GDM1 (cell line): Measurements from ENCODE around the gene FOXN3.

Experiments
- DNase-seq: peaks from one replicate; lab custom pipeline; 2025; lab: John Stamatoyannopoulos, UW

The FOXN3 gene

DNA sequence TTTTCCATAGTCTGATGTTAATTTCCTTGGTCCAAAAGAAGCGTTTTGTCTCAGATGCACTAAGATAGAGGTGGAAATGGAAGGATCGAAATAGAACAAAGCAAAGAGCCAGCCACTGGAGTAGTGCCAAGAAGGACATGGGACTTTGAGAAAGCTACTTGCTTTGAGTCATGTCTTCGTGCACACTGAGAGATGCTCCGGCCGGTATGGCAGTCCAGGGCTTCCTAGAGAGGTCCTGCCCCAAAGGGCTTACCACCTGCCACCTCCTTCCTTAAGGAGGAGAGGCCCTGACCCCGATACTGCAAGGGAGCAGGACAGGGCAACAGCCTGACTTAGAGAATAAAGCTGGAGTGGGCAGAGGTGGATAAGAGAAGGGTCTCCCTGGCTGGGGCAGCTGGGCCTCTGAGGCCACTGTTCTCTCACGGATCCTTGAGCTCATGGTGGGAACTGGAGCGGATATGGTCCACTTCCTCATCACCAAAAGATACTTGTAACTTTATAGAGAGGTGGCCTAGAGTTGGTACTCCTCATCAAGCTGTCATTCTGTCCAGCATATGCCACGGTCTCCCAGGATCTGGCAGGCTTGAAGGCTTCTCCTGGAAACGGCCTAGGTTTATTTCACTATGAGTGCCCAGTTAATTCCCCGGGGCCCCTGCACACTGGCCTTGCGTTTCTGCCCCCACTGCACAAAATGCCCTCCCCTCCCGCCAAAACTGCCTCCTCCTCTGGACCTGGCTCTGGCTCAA is 57.4 kb downstream of the FOXN3 start:
- DNase-seq = no peak

DNA sequence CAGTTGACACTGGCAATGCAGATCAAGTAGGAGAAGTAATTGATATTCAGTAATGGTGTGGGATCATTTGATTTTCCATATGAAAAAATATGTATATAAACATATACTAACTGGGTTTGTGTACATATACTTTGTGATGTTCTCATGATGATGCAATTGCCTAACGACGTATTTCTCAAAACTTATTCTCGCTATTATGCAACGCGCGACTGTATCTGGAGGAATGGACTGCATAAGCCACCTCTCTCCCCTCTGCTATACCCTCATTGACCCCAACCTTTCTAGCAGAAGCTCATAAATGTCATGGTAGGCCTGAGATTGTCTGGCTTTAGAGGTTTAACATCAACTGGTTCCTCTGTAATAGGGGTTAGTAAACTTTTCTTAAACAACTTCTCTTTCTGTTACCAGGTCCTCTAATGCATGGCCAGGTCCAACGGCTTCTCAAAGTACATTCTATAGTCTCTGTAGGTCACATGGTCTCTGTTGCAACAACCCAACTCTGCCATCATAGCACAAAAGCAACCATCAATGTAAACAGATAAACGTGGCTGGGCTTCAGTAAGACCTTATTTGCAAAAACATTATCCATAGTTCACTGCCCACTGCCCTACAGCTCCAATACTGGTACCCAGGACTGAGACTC is 59.3 kb downstream of the FOXN3 start:
- DNase-seq = no peak

DNA sequence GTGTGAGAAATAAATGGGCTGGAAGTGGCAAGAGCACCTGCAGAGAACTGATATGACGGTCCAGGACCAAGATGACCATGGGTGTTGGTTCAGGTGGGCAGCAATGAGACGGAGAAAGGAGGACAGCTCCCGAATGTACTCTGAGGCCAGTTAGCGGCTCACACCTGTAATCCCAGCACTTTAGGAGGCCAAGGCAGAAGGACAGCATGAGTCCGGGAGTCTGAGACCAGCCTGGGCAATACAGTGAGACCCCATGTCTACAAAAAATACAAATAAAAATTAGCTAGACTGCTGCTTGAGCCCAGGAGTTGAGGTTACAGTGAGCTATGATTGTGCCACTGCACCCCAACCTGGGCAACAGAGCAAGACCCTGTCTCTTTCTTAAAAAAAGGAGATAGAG is 60.1 kb downstream of the FOXN3 start:
- DNase-seq = no peak

DNA sequence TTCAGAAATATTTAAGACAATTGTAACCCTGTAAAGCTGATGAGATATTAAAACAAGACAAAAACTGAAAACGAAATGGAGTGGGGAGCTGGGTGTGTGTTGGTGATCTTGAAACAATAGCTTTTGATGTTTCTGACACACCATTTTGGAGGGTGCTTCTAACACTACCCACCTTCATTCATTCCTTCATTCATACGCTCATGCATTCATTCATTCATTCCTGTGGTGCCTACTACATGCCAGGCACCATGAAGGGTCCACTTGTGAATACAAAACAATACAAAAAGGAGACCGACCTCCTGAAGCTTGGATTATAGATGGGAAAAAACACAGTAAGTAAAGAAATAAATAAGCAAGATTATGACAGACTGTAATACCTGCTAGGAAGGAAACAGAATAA is 60.5 kb downstream of the FOXN3 start:
- DNase-seq = no peak

DNA sequence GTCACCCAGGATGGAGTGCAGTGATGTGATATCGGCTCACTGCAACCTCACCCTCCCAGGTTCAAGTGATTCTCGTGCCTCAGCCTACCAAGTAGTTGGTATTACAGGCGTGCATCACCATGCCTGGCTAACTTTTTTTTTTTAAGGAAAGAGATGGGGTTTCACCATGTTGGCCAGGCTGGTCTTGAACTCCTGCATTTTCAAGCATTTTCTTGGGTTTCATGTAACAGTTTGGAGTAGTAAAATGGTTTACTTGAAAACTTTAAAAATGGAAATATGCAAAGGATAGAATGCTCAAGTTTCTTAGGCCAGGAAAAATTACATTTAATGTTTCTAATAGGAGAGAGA is 63.3 kb downstream of the FOXN3 start:
- DNase-seq = no peak

DNA sequence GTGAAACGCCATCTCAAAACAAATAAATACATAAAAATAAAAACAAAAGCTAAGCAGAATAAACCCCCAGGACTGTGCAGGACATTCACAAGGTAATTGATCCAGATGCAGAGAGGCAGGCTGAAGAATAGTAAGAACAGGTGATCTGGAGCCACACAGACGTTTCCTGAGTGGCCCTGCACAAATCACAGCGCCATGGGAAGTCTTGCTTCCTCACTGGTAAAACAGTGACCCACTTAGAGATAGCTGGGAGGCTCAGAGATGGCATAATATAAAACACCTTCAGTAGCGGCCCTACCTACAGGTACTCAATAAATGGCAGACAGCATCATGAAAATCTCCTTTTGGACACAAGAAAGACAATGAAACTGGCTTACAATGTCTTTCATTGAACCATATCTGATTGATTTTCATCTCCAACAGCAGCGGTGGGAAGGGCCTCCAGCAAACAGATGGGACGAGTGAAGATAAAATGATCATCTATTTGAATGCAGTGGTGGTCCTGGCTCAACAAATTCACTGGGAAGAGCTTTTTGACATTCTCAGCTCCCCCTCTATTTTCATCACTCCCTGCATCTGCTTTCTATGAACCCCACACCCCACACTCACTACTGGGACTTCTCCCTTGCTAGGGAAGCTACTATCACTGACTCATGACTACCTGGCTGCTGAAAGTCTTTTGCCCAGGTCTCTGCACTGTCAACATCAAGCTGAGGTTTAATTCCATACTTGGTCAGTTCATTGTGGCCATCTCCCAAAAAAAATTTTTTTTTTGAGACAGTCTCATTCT is 63.9 kb downstream of the FOXN3 start:
- DNase-seq = no peak

DNA sequence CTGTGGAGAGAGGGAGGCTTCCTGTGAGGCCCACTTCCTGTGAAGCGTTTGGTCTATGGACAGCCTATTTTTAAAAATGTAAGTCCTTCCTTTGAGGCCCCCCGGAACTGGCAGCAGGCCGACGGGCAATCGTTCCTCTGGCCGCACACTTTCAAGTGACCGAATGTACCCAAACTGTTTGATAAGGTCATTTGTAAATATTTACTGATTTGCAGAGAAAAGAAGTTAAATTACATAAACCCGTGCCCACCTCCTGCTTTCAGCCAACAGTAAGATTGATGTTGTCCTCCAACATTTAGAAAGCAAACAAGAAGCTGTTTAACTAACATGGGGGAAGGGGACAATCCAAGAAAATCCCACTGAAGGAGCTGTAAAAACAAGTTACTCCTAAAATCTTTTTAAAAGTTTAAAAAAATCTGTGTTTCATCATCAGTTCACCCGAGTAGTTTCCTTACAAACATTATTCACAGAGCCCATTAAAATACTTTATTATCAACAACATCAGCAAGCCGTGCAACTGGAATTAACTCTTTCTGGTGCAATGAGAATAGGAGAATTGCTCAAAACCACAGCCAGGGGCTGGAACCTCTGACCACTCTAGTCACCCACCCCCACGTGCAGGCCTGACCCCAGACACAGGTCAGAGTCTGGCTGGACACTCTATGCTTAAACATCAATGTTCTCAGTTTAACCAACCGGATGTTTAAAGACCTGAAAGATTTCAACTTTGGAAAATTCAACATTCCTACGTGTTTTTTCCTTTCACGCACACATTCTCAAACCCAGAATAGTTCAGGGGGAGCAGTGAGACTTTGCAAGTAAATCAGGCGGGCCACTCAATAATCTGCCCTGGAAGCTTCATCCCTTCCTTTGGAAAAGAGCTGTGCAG is 65.3 kb downstream of the FOXN3 start:
- DNase-seq = peak; percentile 31

DNA sequence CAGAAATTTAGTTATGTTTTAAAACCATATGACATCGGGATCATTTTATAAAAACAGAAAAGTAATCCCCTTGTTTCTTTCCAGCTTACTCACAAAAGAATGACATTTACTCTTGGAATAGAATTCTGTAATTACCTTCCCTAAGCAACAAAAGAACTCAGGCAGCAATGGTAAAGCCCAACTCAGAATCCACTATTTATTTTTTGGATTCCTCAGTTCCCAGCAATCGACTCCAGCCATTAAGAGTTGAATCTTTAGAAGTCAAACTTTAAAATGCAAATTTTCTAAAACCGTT is 65.9 kb downstream of the FOXN3 start:
- DNase-seq = no peak

DNA sequence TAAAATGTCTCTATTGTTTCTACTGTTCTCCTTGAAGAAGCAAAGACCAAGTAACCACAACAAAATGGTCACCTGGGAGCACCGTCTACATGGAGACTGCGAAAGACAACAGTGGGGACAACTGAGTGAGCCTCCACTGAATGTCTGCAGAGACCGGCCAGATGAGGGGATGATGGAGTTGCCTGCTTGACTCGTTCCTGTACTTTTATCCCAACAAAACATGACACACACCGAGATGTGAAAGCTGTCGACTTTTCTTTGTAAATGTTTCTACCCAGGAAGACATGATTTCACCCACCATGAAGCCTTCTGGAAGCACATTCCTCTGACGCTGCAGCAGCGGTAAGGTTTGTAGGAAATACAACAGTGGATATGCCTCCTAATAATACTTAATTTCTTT is 66.9 kb downstream of the FOXN3 start:
- no peak for DNase-seq

DNA sequence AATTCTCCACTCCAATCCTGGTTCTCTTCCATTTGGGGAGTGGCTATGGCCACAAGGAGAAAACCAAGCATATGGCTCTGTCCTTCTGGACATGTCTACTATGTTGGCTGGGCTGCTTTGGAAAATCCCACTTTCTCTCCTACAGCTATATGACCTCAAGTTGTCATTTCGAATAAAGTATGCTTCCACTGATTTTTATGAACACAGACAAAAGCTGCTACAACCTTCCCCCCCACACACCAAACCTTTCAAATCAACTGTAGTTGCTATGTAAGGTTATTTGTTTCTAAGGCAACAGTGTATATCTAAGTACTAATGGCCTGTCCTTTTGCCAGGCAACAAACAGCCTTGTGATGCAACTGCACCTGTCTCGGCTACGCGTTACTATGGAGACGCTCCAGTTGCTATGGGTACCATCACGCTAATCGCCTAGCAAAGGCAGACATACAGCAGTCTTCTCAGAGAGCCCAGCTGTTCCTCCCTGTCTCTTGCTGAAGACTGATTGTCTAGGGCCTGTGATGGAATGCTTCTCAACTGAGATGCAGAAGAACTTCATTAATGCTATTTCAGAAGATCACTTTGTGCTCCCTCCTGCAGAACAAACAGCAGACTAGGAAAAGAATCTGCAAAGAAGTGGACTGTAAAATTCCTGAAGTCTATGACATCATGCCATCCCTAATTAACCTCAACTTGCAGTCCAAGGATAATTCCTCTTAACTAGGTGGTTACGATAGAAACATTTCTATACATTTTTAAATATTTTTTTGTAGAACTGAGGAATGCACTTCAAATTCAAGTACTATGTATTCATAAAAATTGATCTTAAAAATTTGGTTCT is 67.6 kb downstream of the FOXN3 start:
- DNase-seq = no peak

DNA sequence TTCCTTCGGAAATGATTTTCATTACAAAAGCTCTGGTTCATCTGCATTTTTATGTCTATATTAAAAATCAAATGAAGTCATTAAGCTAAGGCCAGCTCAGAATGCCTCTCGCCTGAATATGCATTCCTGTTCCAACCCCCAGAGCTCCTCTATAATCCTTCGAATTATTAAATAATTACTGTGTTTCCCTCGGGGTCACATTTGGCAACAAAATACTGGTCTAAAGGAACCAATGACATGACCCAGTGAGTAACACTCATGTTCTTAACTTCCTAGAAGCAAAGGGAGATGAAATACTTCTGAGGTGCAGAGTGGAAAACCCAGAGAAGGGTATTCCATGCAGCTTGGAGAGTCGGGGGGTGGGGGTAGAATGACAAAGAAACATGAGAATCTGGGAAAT is 68.3 kb downstream of the FOXN3 start:
- no peak for DNase-seq

DNA sequence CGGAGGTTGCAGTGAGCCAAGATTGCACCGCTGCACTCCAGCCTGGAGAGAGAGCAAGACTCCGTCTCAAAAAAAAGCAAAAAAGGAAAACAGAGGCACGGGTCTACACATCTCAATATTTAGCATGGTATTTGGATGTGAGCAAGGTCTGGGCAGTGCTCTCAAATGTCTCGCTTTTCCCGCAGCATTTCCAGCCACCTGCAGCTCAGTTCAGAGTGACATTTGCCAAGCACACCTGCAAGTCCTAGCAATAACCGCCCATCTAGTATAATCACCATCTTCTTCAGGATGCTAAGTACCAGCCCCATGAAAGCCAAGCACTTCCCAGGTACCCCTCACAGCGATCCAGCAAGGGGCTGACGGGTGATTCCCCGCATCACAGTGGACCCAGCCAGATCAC is 69.1 kb downstream of the FOXN3 start:
- DNase-seq = no peak

DNA sequence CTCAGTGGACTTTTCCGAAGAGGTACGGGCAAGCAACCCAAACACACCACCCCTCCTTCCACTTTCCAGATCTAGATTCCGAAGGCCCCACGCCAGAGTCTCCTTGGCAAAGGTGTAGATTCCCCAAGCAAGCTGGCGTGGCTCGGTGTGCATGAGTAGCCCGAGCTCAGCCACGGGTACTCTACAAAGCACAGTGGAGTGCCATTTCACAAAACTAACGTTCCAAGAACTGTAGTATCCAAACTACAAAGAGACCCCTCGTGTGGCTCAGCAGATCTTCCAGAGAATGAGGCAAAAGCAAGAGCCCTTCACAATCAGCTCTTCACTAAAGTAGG is 72.1 kb downstream of the FOXN3 start:
- no peak for DNase-seq

DNA sequence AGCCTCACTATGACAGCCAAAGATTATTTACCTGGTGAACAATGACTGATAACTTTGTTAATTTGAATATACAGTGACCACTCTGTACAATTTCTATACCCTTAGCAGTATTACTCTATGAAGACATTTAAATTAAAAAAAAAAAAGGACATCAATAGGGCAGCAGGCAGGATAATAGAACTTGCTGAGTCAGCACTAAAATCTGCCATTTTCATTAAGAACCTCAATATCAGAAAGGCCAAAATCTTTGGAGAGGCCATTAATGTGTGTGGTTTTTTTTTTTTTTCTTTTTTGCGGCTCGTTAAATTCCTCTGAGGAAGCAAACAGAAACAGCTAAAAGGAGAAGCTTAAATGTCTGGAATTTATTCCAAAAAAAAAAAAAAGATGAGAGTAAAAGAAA is 73.7 kb downstream of the FOXN3 start:
- no peak for DNase-seq

DNA sequence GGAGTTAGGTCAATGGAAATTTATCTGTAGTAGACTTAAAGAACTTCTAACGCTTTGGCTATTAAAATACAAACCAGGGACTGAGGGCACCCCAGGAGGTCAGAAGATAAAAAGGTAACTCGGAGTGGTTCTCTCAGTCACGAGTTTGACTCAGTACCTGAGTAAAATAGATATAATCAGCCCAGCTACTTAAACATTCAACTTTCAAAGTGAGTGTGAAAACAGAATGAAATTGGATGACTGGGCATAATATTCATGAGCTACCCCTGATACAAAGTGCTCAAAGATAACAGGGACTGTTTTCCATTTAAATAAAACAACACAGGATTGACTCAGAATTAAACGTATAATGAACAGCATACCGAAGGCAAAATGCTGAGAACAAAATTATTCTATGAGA is 75.0 kb downstream of the FOXN3 start:
- DNase-seq = no peak

DNA sequence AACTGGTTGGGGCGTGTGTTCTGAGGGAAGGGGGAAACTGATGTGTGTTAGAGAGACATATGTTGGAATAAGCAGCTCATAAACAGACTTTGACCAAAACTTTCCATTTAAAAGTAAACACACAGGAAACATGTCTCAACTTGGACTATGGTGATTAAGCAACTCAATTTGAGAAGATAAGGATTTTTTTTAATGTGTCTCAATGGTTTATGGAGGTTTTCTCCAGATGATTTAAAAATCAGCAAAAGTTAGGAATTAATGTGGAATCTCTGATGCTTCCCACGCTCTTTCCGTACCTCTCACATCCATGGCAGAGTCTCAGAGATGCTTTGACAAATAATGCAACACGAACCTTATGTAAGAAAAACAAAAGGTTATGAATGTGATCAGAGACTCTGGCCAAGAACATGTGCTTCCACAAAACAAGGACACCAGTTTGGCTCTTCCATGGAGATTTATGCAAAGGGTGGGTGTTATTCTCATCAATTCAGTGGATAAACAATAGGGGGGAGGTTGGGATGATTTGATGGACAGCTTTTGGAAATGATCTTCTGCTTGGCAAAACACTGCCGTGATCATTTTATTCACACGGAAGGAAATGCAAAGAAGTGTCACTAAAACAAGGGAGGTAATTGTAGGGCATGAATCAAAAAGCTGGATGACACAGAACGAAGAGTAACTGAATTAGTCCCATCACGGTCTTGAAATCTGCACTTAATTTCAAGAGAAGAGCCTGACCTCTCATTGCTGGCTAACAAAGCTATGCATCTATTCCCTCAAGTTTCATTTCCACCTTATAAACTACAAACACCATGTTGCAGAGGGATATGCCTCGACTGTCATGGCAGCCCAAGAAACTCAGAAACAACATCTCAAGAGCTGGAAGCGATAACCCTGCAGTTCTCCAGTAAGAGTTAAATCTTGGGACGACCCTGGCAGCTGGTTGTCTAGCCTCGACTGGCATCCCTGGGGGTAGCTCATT is 76.5 kb downstream of the FOXN3 start:
- no peak for DNase-seq

DNA sequence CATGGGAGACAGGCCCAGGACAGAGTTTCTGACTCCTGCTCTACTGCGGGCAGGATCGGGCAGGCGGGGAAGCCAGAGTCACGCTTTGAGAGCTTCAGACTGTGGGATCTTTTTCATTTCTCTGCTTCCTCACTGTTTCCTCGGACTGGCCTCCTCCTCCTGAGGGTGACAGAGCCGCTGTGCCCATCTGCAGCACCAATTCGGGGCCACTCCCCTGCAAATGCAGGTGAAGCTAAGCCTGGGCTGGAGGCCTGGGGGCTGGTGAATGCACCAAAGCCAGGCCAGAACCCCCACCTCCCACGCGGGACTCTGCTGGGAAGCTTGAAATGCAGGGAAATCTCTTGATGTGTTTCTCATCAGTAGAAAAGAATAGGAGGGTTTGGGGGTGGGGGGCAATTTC is 77.5 kb downstream of the FOXN3 start:
- no peak for DNase-seq

DNA sequence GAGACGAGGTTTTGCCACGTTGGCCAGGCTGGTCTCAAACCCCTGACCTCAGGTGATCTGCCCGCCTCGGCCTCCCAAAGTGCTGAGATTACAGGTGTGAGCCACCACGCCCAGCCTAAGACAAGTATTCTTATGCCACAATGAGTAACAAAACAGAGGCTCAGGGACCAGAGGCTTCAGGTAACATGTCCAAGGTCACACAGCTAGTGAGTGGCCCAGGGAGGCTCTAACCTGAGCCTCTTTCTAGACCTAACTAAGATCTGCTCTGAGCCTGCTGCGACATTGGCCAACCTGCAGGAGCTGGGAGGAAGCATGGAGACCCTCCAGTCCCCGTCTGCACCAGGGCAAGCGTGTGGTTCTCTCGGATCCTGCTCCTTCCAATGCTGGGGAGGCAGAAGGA is 77.9 kb downstream of the FOXN3 start:
- DNase-seq = no peak

DNA sequence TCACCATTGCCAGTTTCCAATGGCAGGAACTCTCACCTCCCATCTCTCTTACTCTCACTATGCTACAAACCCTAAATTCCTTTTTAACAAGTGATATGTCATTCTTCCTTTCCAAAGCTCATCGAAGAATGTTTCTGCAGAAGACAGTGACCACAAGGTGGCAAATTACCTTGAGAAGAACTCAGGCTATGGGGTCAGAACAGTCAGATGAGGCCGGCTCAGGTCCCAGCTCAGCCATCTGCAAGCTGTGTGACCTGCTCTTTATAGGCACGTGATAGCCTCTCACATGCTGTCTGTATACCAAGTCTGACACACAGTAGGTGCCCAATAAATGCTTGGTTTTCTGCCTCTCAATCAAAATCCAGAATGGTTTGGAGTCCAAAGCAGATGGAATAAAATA is 80.7 kb downstream of the FOXN3 start:
- DNase-seq = no peak

DNA sequence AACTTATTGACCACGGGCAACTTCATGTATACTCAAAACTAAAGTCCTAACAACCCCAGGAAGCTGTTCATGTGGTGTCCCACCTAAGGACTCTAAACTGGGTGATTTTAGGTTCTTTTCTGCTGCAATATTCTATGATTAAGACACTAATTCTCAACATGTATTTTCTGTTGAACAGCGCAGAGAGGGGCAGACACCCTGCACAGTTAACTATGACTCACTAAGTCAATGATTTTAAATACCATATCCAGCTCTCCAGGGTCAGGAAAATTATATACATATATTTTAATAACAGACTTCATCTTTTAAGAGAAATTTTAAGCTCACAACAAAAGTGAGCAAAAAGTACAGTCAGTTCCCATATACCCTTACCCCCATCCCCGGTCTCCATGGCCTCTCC is 85.0 kb downstream of the FOXN3 start:
- DNase-seq = no peak

DNA sequence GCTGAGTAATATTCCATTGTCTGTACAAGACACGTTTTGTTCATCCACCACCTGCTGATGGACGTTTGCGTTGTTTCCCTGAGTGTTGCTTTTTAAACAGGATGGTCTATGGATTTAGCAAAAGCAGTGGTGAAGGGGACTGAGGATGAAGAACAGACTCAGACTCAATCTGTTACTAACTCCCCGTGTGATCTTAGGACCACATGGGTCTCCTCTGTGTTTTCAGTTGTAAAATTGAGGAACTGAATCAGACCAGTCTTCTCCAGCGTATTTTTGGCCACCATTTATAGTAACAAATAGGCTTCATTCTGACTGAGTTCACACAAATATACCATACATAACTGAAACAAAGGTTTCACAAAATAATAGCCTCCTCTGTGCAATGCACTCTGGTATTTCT is 85.6 kb downstream of the FOXN3 start:
- DNase-seq = no peak
